HAP-1 (cell line): ENCODE data around the gene SMPD1.

ENCODE experiments used
- DNase-seq, 2 experiments: peaks; one replicate each; pipeline ENCODE4 v3.0.0-alpha.2; 2016 to 2020; ENCODE audit warnings: low spot score in 2 of 2
- H3K27me3 ChIP-seq: fragments of 250-450 bp; sonication (Bioruptor Pico); 2 replicates; pipeline ENCODE4 v1.5.1; 2020; ENCODE audit warnings: low read depth, mild to moderate bottlenecking, moderate library complexity
- H3K36me3 ChIP-seq: fragments of 250-450 bp; sonication (Bioruptor Pico); replicated peaks from 2 replicates; pipeline ENCODE4 v1.5.1; 2020; ENCODE audit warnings: mild to moderate bottlenecking
- H3K4me1 ChIP-seq: fragments of 250-450 bp; sonication (Bioruptor Pico); 2 replicates; pipeline ENCODE4 v1.5.1; 2020; ENCODE audit warnings: mild to moderate bottlenecking
- H3K4me3 ChIP-seq: fragments of 250-450 bp; sonication (Bioruptor Pico); 2 replicates; pipeline ENCODE4 v1.5.1; 2020; ENCODE audit warnings: mild to moderate bottlenecking, moderate library complexity
- H3K9me3 ChIP-seq: fragments of 250-450 bp; sonication (Bioruptor Pico); 2 replicates; pipeline ENCODE4 v1.5.1; 2020; ENCODE audit warnings: mild to moderate bottlenecking, moderate library complexity
- in situ Hi-C: fragments of 300-500 bp; cut with MboI; formaldehyde crosslinking; loops from 3 replicates; pipeline ENCODE4 v1.14.3; 2020; ENCODE audit warnings: low sequenced_read_pairs, inconsistent platforms, mixed read lengths

Gene SMPD1

GRCh38 chr11:6438979-6439571 lies 48.8 kb downstream of the SMPD1 start:
- no peak overlapping the region for H3K4me3 ChIP-seq
- in situ Hi-C loops: no loop called here
- H3K36me3 ChIP-seq: no peaks in the 10 kb centered on the region
- peak; percentile 39 to 63 for DNase-seq
- H3K27me3 ChIP-seq: no peaks in the 10 kb centered on the region
- no peaks in the 10 kb centered on the region for H3K9me3 ChIP-seq
- H3K4me1 ChIP-seq: no peaks in the 10 kb centered on the region

GRCh38 chr11:6440906-6441358 lies 50.7 kb downstream of the SMPD1 start, which contains the start of gene HPX:
TSS of gene HPX (minus strand) at chr11:6440987. CDS start at chr11:6440963, 24 bp downstream.
- DNase-seq: no peak
- Histone ChIP-seq H3K4me3 (no peak within 1 kb of the TSS), H3K9me3 (no peaks in the 10 kb centered on the region), H3K36me3 (no peaks in the 10 kb centered on the region), H3K4me1 (no peaks in the 10 kb centered on the region), H3K27me3 (no peaks in the 10 kb centered on the region)
- in situ Hi-C loops: no loop called here

GRCh38 chr11:6442441-6442840 lies 52.2 kb downstream of the SMPD1 start:
- Histone ChIP-seq H3K9me3 (no peaks in the 10 kb centered on the region), H3K4me1 (no peaks in the 10 kb centered on the region), H3K27me3 (no peaks in the 10 kb centered on the region), H3K4me3 (no peak overlapping the region), H3K36me3 (no peaks in the 10 kb centered on the region)
- in situ Hi-C loops: no loop called here
- DNase-seq: no peak

GRCh38 chr11:6443269-6444003 lies 53.2 kb downstream of the SMPD1 start:
- Histone ChIP-seq H3K4me1 (no peaks in the 10 kb centered on the region), H3K36me3 (no peaks in the 10 kb centered on the region), H3K4me3 (no peak overlapping the region), H3K9me3 (no peaks in the 10 kb centered on the region), H3K27me3 (no peaks in the 10 kb centered on the region)
- peak; percentile 43 to 73 for DNase-seq
- in situ Hi-C loops: no loop called here
